NAMALWA (cell line): ENCODE data around the gene NRXN3.
"Not testable (repeated sequence)": the region's sequence is repeated elsewhere in the genome, so short reads cannot be mapped to it uniquely, and the experiment has no call there.

Experiments
- DNase-seq: peaks from one replicate; pipeline ENCODE4 v3.0.0-alpha.2; 2015; ENCODE audit warnings: low spot score

NRXN3 gene

DNA sequence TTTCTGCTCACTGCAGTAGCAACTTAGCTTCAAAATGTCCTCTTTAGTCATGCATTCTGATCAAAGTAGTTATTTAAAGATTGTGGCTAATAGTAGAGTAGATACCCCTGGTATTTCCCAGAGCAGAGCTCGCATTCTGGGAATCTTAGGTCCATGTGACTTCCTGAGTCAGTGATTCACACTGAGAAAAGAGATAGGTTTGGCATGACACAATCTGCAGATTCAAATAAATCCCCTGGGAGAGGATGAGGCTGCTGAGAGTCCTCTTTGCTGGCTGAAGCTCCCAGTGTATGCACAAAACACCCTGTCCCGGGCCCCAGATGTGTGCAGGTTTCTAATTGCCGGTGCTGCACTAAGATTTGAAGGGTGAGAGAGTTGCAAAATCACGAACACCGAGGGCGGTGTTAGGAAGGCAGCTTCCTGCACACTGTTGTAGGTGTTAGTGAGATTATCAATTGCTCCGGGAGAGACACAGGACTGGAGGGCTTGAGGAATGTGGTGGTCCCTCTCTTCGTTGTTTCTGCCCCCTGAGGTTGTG lies 233.2 kb downstream of the NRXN3 start:
- no peak for DNase-seq

DNA sequence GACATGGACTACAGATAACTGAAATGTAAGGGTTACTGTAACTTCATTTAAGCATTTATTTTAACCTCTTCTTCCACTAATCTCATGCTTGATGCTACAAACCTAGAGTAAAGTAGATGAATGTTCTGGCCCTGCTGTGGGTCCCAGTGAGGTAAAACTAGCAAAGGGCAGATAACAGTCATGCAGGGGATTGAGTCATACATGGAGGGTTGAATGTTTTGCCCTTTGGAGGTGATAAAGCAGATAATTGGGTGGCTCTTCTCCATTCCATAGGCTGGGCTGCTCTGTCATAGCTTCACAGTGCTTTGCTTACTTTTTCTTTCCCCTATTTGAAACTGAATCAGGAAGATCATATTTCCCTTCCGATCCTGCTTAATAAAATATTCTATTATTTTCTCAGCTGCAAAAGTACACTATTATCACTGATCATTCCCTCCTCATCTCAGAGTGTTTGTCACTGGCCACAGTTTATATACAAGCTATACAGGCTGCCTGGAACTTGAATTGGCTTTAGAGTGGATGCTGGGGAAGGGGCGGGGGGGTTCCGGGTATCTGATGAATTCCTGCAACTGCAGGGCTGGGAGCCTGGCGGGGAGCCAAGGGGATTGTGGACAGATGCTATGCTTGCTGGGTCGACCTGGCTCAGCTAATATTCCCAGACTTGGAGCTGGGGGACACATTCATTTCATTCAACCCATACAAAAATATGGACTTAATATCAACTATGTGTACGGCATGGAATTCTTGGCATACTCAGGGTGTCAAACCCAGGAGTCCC lies 235.1 kb downstream of the NRXN3 start:
- DNase-seq = no peak

DNA sequence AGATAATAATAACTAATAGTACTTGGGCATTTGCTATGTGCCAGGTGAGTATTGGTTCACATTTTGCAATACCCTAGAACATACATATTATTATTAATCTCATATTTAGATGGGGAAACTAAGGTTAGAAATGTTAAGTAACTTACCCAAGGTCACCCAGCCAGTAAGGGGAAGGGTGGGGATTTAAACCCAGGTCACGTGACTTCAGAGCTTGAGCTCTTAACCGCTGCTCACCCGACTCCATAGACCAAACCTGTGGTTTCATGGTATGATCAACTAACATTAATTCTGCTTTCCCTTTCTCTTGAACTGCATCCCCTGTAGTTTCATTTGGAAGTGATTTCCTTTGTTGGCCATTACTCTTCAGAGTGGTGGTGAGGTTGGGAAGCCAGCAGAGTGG lies 242.3 kb downstream of the NRXN3 start:
- DNase-seq = no peak

DNA sequence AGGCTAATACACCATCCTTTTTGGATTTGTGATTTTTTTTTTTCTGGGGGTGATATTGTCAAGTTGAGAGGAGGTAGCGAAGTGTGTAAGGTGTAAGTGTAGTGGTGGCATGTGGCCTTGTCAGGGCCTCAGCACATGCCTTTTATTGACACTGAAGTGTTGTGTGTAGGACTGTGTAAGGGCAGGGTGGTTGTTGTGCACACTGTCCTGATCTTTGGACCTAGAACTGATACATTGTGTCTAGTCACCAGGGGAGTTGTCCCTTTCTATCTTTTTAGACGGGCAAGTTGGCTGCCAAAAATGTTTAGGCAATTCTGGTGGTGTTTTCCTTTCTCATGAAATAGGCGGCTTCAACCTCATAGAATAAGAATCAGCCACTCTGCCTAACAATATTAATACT lies 244.0 kb downstream of the NRXN3 start:
- no peak for DNase-seq

DNA sequence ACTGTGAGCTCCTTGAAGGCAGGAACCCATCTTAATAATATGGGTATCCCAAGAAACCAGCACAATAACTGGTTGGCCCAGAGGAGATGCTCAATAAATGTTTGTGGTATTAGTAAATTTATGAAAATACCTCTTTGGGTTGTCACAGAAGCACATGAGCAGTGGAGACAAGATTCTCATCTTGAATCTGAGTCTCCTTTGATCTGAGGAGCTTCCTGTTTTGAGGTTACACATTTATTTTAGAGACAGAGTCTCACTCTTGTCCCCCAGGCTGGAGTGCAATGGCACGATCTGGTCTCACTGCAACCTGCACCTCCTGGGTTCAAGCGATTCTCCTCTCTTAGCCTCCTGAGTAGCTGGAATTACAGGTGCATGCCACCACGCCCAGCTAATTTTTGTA lies 247.4 kb downstream of the NRXN3 start:
- DNase-seq = no peak

DNA sequence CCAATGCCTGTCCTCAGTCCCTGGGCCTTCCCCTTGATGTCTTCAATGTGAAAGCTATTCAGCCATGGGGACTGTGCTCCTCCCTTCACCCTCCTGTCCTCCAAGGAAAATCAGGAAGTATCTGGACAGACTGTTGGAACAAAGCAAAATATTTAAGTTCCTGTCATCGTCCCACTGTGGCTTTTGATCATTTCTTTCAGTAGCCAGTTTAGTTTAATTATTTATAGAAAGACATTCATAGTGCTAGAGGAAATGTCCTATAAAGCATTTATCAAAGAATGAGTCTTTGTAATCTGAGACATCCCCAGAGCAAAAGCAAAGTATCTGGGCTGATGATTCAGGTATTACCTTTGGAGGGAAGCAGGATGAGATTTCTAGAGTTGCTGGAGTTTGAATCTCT lies 254.1 kb downstream of the NRXN3 start:
- DNase-seq = no peak

DNA sequence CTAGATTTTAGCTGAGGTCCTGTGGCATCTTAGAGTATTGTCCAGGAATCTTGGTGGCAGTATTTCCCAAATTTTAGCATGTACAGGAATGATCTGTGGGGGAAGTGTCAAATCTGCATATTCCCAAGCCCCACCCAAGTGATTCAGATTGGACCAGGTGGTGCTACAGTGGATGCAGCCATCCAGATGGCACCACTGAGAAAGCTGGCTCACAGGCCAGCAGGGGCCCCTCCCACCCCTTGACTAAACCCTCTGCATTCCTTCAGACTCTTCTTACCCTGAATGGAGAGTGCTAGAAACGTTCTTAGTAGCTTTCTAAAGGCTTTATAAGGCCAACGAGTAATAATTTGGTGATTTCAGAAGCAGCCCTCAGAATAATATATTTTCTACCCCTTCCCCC lies 255.2 kb downstream of the NRXN3 start:
- no peak for DNase-seq

DNA sequence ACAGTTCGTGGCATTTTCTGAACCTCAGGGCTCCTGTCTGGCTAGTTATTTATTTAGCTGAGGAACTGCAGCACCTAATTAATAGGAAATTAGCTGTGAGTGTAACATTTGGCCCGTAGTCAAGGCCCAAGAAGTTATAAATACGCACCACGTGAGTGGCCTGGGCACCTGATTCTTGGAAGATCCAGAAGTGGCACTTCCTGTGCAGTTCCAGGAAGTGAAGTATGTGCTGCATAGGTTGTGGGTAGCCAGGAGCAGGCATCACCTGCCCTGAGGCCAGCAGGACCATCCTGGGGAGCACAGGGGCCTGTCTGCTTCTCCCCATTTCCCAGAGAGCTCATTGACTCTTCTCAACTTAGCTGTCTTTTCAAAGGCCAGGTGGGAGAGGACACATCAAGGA lies 255.6 kb downstream of the NRXN3 start:
- no peak for DNase-seq

DNA sequence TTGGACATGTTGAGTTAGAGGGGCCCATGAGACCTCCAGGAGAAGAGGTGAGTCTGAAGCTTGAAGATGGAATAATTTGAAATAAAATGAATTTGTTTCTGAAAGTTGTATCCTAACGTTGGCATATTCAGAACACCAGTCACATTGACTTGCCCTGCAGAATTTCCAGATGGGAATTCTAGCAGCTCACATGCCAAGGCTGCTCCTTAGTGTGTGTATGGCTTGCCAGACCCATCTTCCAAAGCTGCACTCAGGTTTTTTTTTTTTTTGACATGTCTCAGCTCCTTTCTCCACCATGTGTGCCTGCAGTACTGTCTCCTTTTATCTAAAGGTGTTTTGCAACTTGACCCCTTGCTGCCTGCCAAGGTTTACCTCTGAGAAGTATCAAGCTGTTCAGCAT lies 261.9 kb downstream of the NRXN3 start:
- DNase-seq = no peak

DNA sequence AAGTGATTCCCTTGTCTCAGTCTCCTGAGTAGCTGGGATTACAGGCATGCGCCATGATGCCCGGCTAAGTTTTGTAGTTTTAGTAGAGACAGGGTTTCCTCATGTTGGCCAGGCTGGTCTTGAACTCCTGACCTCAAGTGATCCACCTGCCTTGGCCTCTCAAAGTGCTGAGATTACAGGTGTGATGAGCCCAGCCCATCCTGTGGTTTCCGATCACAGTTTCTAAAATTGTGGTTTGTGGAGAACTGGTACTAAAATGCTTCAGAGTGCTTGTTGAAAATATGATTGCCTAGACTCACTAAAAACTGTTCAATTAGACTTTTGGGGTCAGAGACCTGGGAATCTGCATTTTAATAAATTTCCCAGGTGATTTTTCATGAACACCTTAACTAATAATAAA lies 267.3 kb downstream of the NRXN3 start:
- DNase-seq = not testable (repeated sequence)

DNA sequence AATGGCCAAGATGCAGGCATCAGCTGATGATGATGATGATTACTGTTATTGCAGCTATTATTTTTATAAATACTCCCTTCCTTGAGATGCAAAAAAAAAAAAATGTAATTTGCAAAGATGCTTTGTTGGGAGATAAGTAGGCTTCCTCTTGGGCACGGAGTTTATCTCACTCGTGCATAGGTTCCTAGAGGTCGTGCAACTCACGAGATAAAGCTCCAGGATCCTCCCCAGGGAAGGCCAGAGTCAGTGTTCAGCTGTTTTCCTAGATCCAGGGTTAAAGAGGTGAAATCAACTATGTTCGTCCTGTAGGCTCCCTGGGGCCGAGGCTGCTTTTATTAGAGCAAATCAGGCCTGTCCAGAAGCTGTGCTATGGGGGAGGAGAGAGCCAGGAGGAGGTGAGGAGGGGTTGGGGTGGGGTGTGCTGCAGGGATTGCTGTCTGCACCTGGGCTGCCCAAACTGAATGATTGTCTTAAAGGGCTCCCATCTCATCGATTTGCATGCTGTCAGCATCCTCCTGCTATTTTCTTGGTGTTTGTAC lies 270.3 kb downstream of the NRXN3 start:
- DNase-seq = no peak

DNA sequence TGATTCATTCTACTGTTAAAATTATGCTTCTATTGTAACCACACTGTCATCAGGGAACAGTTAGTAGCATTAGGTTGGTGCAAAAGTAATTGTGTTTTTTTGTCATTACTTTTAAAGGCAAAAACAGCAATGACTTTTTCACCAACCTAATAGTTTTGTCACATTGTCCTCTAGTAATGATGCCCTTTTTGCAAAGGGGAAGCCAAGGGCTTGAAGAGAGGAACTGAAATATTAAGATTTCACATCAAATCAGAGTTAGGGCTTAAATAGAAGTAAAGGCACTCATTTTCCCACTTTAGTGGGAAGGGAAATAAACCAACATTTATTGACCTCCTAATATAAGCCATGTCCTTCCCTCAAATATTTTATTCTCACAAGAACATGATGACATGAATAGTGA lies 273.7 kb downstream of the NRXN3 start:
- no peak for DNase-seq

DNA sequence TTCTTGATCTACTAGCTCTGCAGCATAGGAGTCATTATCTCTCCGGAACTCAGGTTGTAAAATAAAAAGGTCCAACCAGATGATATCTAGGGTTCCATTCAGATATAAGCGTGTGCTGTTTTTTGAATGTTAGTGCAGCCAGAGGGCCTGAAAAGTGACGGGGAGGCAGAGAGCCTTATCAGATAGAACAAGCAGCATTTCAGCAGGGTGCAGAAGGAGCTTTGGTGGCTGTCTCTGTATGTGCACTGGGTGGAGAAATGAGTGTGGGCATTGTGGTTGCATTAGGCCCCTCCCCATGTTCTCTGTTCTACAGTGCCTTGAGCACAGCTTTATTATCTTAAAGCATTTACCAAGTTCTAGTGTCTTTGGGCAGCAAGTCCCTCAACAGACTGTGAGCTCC lies 275.1 kb downstream of the NRXN3 start:
- no peak for DNase-seq

DNA sequence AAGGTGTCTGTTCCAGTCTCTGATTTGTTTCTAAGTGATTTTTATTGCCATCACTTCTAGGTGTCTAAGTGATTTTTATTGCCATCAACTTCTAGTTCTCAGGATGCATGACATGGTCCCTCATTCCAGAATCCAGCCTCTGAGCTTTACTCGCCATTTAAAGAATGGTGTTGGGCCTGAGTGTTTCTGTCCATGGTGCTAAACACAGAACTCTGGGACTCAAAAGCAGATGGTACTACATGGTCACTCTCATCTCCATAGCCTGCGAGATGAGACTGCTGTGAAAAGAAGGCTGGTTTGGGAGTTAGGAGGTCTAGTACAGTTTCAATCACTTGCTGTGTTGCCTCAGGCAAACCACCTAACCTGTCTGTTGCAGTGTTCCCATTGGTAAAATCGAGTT lies 276.6 kb downstream of the NRXN3 start:
- DNase-seq = peak; percentile 2

DNA sequence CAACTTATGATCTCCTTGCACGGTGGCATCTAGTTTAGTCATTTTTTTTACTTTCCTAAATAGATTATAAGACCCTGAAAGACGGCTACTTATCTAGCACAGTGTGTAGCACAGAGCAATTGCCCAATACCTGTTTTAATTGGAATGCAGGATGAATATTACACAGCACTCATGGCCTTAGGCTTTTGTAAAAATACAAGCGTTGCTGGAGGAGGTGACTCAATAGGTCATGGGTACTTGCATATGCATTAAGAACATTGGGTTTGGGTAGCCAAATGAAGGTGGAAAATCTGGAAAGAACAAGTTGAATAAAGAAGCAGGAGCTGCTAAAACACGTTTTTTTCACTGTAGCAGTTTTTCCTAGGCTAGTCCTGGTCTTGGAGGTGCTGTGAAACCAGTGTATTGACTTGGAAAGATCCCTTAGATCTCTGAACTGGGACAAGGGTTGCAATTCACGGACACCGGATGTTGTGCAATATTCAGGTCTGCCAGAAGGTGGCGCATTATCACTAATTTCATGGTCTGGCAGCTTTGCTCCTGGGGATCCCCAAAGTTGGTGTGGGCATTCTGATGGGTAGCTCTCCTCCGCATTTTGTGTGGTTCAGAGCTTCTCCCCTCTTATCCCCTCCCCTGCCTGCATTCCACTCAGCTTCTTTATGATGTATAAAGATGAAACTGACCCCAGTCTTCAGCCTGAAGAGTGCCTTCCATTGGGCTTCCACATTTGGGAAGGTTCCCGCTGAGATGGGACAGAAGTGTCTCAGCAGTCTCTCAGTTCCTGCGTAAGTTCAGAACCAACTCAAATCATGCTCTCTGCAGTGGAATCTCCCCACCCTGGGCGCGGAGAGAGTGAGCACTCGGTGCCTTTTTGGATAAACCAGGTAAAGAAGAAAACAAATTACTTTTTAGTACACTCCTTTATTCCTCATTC lies 278.3 kb downstream of the NRXN3 start:
- peak; percentile 68 for DNase-seq

DNA sequence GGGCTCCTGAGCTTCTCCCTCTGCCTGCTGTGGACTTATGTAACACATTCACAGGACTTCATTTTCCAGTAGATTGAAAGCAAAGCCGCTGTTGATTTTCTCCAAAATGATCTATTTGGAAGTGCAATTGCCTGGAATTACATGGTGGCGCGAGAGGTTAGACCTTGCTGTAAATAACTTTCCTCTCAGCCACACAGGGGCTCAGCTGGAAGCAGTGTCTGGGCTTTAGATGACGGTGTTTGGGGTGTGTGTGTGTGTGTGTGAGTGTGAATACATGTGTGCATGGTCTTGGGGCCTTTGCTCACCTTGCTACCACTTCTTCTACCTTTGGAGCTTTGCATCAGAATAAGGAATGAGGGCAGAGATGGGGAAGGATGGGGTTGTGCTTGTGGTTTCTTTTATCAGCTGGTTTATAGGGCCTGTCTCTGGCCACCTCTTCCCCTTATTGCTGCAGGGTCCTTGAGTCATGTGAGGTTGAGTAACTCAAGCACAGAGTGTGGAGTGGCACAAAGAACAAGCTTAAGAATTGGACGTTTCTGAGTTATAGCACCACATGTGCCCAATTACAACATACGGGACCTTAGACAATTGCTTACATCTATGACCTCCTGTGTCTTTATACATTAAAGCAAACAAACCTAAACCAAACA lies 280.6 kb downstream of the NRXN3 start:
- no peak for DNase-seq

DNA sequence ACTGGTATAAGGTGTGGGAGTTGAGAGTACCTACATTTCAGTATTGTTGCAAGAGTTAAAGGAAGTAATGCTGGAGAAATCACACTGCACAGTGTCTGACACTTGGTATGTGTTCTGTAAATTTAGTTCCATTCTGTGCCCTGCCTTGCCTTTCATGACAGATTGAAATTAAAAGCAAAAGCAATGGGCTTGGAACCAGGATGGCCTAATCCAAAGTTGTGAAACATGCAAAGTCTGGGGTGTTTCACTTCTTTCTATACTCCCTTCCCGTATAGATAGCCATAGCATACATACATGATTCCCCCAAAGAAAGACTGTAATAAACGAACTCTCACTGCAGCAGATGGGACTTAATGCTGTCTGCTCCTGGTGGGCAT lies 281.1 kb downstream of the NRXN3 start:
- no peak for DNase-seq

DNA sequence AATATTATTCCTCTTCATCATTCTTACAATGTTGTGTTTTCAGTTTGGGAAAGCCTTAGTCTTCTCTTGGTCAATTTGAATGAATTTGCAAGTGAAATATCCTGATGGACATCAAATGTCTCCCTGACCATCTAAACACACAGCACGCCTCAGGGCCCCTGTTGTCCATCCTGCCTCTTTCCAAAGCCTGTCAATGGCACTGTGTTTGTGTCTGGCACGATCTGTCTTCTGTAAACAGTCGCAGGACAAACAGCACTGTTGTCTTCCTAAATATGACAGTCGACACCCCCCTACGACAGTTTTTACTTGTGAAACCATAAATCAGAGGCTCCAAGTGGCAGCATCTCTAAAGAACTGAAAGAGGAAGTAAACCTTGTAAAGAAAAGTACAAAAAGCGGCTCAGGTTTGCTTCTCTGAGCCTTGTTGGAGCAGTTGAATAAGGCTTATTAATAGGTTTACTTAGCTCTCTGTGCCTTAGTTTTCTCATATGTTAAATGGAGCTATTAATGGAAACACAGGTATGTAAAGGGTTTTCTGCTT lies 285.8 kb downstream of the NRXN3 start:
- peak; percentile 4 for DNase-seq

DNA sequence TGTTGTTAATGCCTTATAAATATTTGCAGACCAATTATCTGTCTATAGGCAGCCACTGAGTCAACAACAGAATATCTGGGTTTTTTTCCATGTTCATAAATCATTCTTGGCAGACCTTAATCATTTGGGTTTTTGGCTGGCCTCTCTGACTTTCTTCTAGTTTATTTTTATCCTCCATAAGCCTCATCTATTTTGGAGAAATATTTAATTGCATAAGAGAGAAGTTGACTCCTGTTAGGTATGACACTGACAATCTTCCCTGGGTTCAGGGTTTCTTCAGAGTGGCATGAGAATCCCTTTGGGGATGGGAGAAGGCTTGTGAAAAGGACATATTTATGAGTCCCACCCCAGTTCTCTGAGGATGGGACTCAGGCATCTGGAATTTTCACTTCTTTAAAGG lies 299.8 kb downstream of the NRXN3 start:
- no peak for DNase-seq

DNA sequence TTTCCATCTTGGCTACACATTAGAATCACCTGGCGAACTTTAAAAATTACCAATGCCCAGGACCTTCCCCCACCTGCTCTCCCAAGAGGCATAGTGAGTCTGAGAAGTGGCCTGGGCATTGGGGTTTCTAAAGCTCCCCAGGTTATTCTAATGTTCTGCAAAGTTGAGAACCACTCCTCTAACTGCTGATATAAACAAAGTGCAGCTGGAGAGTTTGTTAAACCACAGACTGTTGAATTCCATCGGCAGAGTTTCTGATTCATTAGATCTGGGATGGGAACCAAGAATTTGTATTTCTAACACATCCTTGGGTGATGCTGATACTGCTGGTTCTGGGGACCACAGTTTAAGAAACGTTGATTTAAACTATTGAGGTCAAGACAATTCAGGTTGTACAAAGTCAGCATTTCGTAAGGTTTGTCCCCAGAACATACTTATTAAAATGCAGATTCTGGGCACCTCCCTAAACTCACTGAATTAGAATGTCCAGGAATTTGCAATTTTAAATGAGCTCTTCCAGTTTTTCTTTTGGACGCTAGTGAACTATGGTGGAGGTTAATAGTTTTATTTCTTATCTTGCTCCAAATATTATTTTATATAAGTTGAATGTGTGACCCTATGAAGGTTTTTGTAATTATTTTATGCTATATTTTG lies 309.1 kb downstream of the NRXN3 start:
- DNase-seq = no peak

DNA sequence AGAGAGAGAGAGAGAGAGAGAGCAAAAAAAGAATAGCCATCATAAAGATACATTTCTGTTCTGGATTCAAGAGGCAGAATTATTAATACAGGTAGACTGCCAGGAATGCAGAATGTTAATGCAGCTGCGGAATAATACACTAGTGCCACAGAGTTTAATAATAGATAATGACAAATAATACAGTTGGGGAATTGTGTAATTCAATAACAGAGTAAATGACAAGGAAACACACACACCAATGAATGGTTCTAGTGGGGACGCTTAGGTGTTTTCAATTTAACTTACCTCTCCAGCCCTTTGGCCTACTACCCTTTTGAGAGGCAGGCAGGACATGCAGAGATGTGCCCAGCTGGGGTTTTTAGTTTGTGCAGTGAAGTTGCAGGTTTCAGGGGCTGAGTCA lies 313.9 kb downstream of the NRXN3 start:
- DNase-seq = no peak

DNA sequence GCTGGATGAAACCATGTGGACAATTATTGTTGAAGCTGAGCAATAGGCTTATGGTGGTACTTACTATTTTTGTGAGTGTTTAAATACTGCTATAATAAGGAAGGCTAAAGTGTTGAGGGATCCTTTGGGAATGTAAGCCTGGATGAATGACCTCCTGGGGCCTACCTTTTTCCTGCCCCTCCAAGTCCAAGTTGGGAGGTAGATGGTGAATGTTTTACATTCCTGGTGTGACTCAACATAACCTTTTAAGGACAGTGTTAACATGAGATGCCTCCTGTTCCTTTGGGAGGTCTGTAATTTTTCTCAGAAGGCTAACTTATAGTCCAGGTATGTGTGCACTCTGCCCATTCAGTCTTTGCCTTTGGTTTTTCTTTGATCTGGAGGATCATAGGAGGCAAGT lies 315.9 kb downstream of the NRXN3 start:
- DNase-seq = no peak
